ENCODE measurements around the gene VSTM2L. TPM values are rescaled to one million over a fixed set of nuclear protein-coding genes. Genes with fewer than 3 reads are reported as not detected.

The VSTM2L gene
- total and polyA plus RNA-seq, 2 of the 13 experiments (the other 11 are each of a cell fraction or from before 2014, with no cell fraction given), result not detected

DNA sequence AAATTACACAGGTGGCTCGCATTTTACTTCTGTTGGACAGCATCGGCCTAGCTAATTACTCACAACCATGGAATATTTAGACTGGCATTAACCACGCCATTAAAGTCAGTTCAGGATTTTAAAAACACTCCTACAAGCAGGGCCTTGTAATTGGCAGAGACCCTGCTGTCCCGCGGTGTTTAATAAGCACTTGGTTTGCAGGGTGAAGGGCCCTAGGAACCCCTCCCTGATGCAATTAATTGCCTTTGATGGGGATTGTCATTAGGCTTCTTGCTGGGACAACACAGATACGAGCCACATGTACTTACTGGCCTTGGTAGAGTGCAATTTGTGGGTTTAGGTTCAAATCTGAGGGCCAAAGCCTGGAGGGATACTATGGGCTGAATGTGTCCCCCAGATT is 7.8 kb upstream of the VSTM2L start (continued):
- TF ChIP-seq ARNTL (CRISPR knock-in tag; IDR thresholded peaks at IDR 0.05) (no peak), PCBP1 (IDR thresholded peaks at IDR 0.05; ENCODE audit: borderline replicate concordance, low read depth, low read length) (no peak), NCOA5 (CRISPR knock-in tag; IDR thresholded peaks at IDR 0.05) (no peak), ZBTB1 (CRISPR knock-in tag; IDR thresholded peaks at IDR 0.05; ENCODE audit: borderline replicate concordance) (no peak)

DNA sequence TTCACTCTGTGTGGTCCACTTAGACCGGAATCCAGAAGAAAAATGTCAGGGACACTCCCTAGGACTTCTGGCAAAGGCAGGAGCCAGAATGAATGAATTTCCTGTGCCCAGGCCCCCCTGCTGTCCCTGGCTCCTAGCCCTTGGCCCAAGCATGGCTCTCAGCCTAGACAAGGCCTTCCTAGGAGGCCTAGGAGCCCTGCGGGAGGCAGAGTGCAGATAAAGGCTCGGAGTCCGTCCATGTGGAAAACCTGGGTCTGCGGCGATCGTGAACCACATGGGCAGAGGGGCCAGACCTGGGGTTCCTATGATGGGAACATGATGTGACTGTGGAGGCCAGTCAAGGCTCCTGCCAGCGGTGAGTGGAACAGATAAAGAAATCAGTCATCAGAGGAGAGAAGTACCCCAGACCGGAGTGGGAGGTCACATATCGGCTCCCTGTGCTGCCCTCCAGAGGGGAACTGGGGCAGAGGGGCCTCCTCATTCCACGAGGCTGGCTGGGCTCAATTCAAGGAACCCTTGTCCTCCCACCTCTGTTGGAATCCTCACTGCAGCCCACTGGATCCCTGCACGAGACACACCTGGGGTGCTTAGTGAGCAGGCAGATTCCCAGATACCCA is 5.9 kb upstream of the VSTM2L start:
- ChIA-PET CTCF (ENCODE audit: low intra/inter-chr PET ratio, low total read pairs) (interaction anchor here (1.7 kb wide), 1 partner anchor 245 kb away, joined by 11 read pairs; no protein-coding TSS in a partner anchor), POLR2A (no interaction called here)
- Histone ChIP-seq H3K79me2 (ENCODE audit: insufficient read depth, low read length) (no peaks in the 10 kb centered on the region), H3K4me2 (ENCODE audit: low read depth, low read length) (peak overlapping the region; percentile 69), H2AFZ (ENCODE audit: low read length) (no peak overlapping the region), H3K36me3 (replicated peaks in 1 of 2; ENCODE audit: control insufficient read depth in 1 of 2, insufficient read depth in 2 of 2, low read length in 2 of 2) (no peaks in the 10 kb centered on the region), H3K9me3 (ENCODE audit: low read length) (no peaks in the 10 kb centered on the region), H3K4me3 (replicated peaks in 1 of 3; ENCODE audit: insufficient read depth in 1 of 3, low read depth in 2 of 3, low read length in 3 of 3) (peak overlapping the region in 2 of 3 experiments; percentile 34 to 46; a peak in 3 of 6 replicates), H3K27ac (ENCODE audit: extremely low read length, insufficient read depth, low read length) (no peak overlapping the region), H3K4me1 (ENCODE audit: insufficient read depth, low read length) (0 out of 2 replicates have a peak, but pooled peaks cover 10% of the 10 kb centered on the region), H3K9ac (ENCODE audit: insufficient read depth, low read depth, low read length) (0 out of 2 replicates have a peak overlapping the region, but pooled peaks have one; percentile 16), H3K27me3 (ENCODE audit: control insufficient read depth in 1 of 2, insufficient read depth in 2 of 2, low read length in 2 of 2) (peaks cover 5 to 33% of the 10 kb centered on the region in 2 experiments; a peak in 4 of 5 replicates), H4K20me1 (ENCODE audit: insufficient read depth, low read length) (peaks cover 3% of the 10 kb centered on the region; the same call in 1 of the 2 replicates)
- ATAC-seq (peak; percentile 89), DNase-seq (ENCODE audit: low spot score) (no peak), FAIRE-seq (peak; percentile 26)
- intact Hi-C loops (cut with micrococcal nuclease; ENCODE audit: unreplicated experiment), result loop anchor here (1.0 to 10.0 kb wide), 2 partner anchors 245 to 332 kb away; no protein-coding TSS in a partner anchor
- no TSS peak for BruUV-seq (replicated peaks)
- WGBS (ENCODE audit: low lambda C conversion rate), result 18% methylated on average over 12 of the region's 12 CpGs
- in situ Hi-C loops (cut with HindIII; ENCODE audit: extremely low pct_ligation_motif_present, low pct_unique_long_range_greater_than_20kb), result loop anchor here (5.0 to 10.0 kb wide), 2 partner anchors 242 to 330 kb away; no protein-coding TSS in a partner anchor
- 0 out of 2 replicates have a peak, but pooled peaks have one; percentile 27 for TF ChIP-seq ZNF609 (CRISPR knock-in tag; IDR thresholded peaks at IDR 0.05; ENCODE audit: borderline replicate concordance)
- 0 out of 2 replicates have a peak, but pooled peaks have one; percentile 42 for TF ChIP-seq ZSCAN29 (CRISPR knock-in tag; conservative IDR thresholded peaks at IDR 0.05)
- no peak for TF ChIP-seq TIGD3 (CRISPR knock-in tag; IDR thresholded peaks at IDR 0.05; ENCODE audit: borderline replicate concordance)
- TF ChIP-seq DZIP1 (CRISPR knock-in tag; IDR thresholded peaks at IDR 0.05), result 0 out of 2 replicates have a peak, but pooled peaks have one; percentile 25

All from HepG2 (cell line).